GM12891 (cell line): ENCODE measurements around the gene TNFRSF25.
"Not testable (repeated sequence)": the region's sequence is repeated elsewhere in the genome, so short reads cannot be mapped to it uniquely, and the experiment has no call there.

ENCODE experiments used
- POLR2AphosphoS5 ChIP-seq: IDR thresholded peaks from 2 replicates; pipeline ENCODE4 v1.6.1; 2011; ENCODE audit warnings: low read depth, low read length, control low read depth
- POU2F2 ChIP-seq: IDR thresholded peaks from 2 replicates; pipeline ENCODE4 v1.6.1; 2011; ENCODE audit warnings: low read depth, mild to moderate bottlenecking, control low read depth, low read length, moderate library complexity
- SPI1 ChIP-seq: IDR thresholded peaks from 2 replicates; pipeline ENCODE4 v1.6.1; 2011; ENCODE audit warnings: low read depth, low read length, control low read depth

- not testable (repeated sequence) for TF ChIP-seq POLR2AphosphoS5, SPI1, POU2F2
These were observed 28.8 kb downstream of the TNFRSF25 start for GRCh38 chr1:6437012-6437700.
